K562 (cell line): ENCODE data around the gene OR9G4. TPM values are rescaled to one million over a fixed set of nuclear protein-coding genes. Genes with fewer than 3 reads are reported as not detected.

Source experiments
- ATAC-seq: fragments of 200-7000 bp; cut with Tn5 transposase; 3 replicates; pipeline ENCODE4 v1.9.1; 2020; ENCODE audit warnings: moderate library complexity
- BruUV-seq: library from RNA; stranded (reverse); fragments of 400-500 nt; replicated peaks from 2 replicates; lab custom pipeline; 2021; lab: Mats Ljungman, UMichigan
- CTCF ChIA-PET: fragments of 300-600 bp; formaldehyde crosslinking; extraction: SDS; loops from one replicate; lab custom pipeline; 2021; ENCODE audit warnings: low intra/inter-chr PET ratio; lab: Yijun Ruan, JAX
- POLR2A ChIA-PET: fragments of 300-600, 350-650 bp; sonication (Branson Sonifier 250); formaldehyde crosslinking; extraction: SDS; loops from one replicate; lab custom pipeline; 2021; ENCODE audit warnings: antibody characterized with exemption, inconsistent platforms; lab: Yijun Ruan, JAX
- DNase-seq, 4 experiments: peaks; one replicate each; pipeline versions ENCODE4 v3.0.0 to v3.0.0-alpha.2; 2011 to 2018; ENCODE audit warnings: low spot score in 3 of 4, mixed read lengths in 3 of 4; ENCODE audit errors: extremely low read depth in 1 of 4
- FAIRE-seq: peaks from 2 replicates; lab custom pipeline; 2011; peaks lifted over from hg19 to GRCh38; lab: Jason Lieb, UNC
- H2AFZ ChIP-seq: 2 replicates; pipeline ENCODE4 v1.6.0; 2011; ENCODE audit warnings: low read depth, low read length, control low read depth, inconsistent platforms
- H3K27ac ChIP-seq: fragments of 200-600 bp; 3 replicates; pipeline ENCODE4 v1.8.0; 2011; ENCODE audit warnings: low read depth, mild to moderate bottlenecking, control low read depth, inconsistent platforms, low read length, moderate library complexity, mixed read lengths; ENCODE audit errors: extremely low read depth
- H3K27me3 ChIP-seq, 2 experiments: fragments of 300-600 bp in 1 of 2; 2 replicates in 1 of 2; 3 replicates in 1 of 2; pipeline versions ENCODE4 v1.6.0 to v1.8.0; 2011; ENCODE audit warnings: inconsistent platforms in 2 of 2, low read length in 2 of 2, mild to moderate bottlenecking in 1 of 2, mixed read lengths in 1 of 2, moderate library complexity in 1 of 2; ENCODE audit not compliant: control insufficient read depth in 2 of 2, insufficient read depth in 2 of 2
- H3K36me3 ChIP-seq: fragments of 300-600 bp; 3 replicates; pipeline ENCODE4 v1.8.0; 2011; ENCODE audit warnings: mild to moderate bottlenecking, low read length, inconsistent platforms; ENCODE audit not compliant: control insufficient read depth, insufficient read depth
- H3K4me1 ChIP-seq, 2 experiments: fragments of 200-600 bp in 1 of 2; replicated peaks in 1 of 2; 2 replicates in 1 of 2; 3 replicates in 1 of 2; pipeline versions ENCODE4 v1.5.1 to v1.8.0; 2011; ENCODE audit warnings: inconsistent platforms in 2 of 2, low read length in 2 of 2, mild to moderate bottlenecking in 1 of 2, mixed read lengths in 1 of 2, moderate library complexity in 1 of 2; ENCODE audit not compliant: control insufficient read depth in 2 of 2, insufficient read depth in 2 of 2
- H3K4me2 ChIP-seq: 2 replicates; pipeline ENCODE4 v1.6.1; 2011; ENCODE audit warnings: low read length, control low read depth, inconsistent platforms, mixed read lengths; ENCODE audit not compliant: insufficient read depth
- H3K4me3 ChIP-seq: fragments of 200-600 bp; sonication (generic), shearing (Covaris generic); 2 replicates; pipeline ENCODE4 v1.5.1; 2016; ENCODE audit warnings: control low read depth, inconsistent platforms
- H3K79me2 ChIP-seq: fragments of 200-600 bp; 3 replicates; pipeline ENCODE4 v1.8.0; 2011; ENCODE audit warnings: low read length, inconsistent platforms; ENCODE audit not compliant: control insufficient read depth, insufficient read depth
- H3K9ac ChIP-seq, 2 experiments: 2 replicates each; pipeline versions ENCODE4 v1.6.0 to v1.6.1; 2011; ENCODE audit warnings: low read depth in 2 of 2, low read length in 2 of 2, control low read depth in 1 of 2, inconsistent platforms in 1 of 2, mild to moderate bottlenecking in 1 of 2, mixed read lengths in 1 of 2; ENCODE audit not compliant: insufficient read depth in 1 of 2
- H3K9me1 ChIP-seq: one replicate; pipeline ENCODE4 v1.6.0; 2011; ENCODE audit warnings: inconsistent platforms, mild to moderate bottlenecking, low read length, moderate library complexity; ENCODE audit not compliant: control insufficient read depth, insufficient read depth
- H3K9me3 ChIP-seq: replicated peaks from 2 replicates; pipeline ENCODE4 v1.5.1; 2011; ENCODE audit warnings: low read depth, low read length, inconsistent platforms; ENCODE audit not compliant: control insufficient read depth, insufficient read depth
- H4K20me1 ChIP-seq: replicated peaks from 2 replicates; pipeline ENCODE4 v1.6.1; 2011; ENCODE audit warnings: low read length, inconsistent platforms, mixed read lengths; ENCODE audit not compliant: control insufficient read depth, insufficient read depth
- ZNF551 ChIP-seq: fragments of 250-450 bp; sonication (Bioruptor Pico); IDR thresholded peaks from 2 replicates; pipeline ENCODE4 v1.5.0; 2021; ENCODE audit warnings: mild to moderate bottlenecking, moderate library complexity
- WGBS: fragments of 100-300 bp; shearing (Covaris generic); methylation state at CpG from one replicate; pipeline ENCODE4 v1.1.6; 2016; ENCODE audit warnings: low coverage, mixed read lengths; ENCODE audit not compliant: insufficient coverage; ENCODE audit errors: missing lambda C conversion rate; 5-methylcytosine and 5-hydroxymethylcytosine counted together
- in situ Hi-C: fragments of 300-500 bp; cut with MboI; formaldehyde crosslinking; loops from 4 replicates; pipeline ENCODE4 v1.15.0; 2018; ENCODE audit warnings: inconsistent platforms, mixed read lengths
- intact Hi-C: fragments of 100-400 bp; cut with micrococcal nuclease; formaldehyde crosslinking; loops from 2 replicates; pipeline ENCODE4 v1.14.2; 2022
- polyA plus RNA-seq, 8 experiments: library from polyadenylated mRNA; depleted of rRNA in 4 of 8; stranded (reverse) in 5 of 8; unstranded in 3 of 8; fragments of >200 nt; fragmentation: Nextera tagmentation in 2 of 8; fragmentation: Illumina TruSeq in 1 of 8; extraction: Ambion mirVana in 2 of 8; extraction: Trizol in 1 of 8; gene quantifications; 2 replicates each; pipeline versions ENCODE4 v1.2.1 to v1.2.3, GENCODE V29; 2011 to 2014; ENCODE audit warnings: inconsistent platforms in 1 of 8, missing spikeins in 1 of 8
- total RNA-seq, 7 experiments: library from RNA; depleted of rRNA in 6 of 7; stranded (reverse); fragments of >200 nt in 6 of 7; fragmentation: Illumina TruSeq in 2 of 7; extraction: Trizol in 2 of 7; gene quantifications; 2 replicates each; pipeline versions ENCODE4 v1.2.1 to v1.2.3, GENCODE V29; 2011 to 2021; ENCODE audit warnings: low replicate concordance in 1 of 7
- TF ChIP-seq, protein P1 (sequence below): fragments of 250-450 bp; sonication (Bioruptor Pico); IDR thresholded peaks from 2 replicates; pipeline ENCODE4 v1.4.0; 2020; ENCODE audit warnings: mild to moderate bottlenecking, moderate library complexity

The OR9G4 gene
- total and polyA plus RNA-seq, 9 of the 15 experiments (the other 6 are each of a cell fraction or from before 2014, with no cell fraction given): not detected

DNA sequence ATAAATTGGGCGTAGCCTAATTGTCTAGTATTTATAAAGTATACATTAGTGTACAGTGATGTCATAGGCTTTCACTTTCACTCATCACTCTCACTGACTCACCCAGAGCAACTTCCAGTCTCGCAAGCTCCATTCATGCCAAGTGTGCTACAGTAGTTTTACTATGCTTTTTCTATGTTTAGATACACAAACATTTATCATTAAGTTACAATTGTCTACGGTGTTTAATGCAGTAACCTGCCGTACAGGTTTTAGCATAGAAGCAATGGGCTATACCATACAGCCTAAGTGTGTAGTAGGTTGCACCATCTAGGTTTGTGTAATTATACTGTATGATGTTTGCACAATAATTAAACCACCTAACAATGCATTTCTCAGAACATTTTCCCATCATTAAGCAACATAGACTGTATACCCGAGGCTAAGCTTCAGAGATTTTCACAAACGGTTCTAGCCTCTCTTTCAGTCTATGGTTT lies 32.1 kb downstream of the OR9G4 start:
- H3K4me2 ChIP-seq: no peak overlapping the region
- no peak overlapping the region for H3K4me3 ChIP-seq
- H4K20me1 ChIP-seq: no peaks in the 10 kb centered on the region
- DNase-seq (no peak), ATAC-seq (no peak), FAIRE-seq (no peak)
- BruUV-seq: no TSS peak
- no peaks in the 10 kb centered on the region for H3K27me3 ChIP-seq
- WGBS: under 1% methylated on average over 6 of the region's 6 CpGs
- H3K9me3 ChIP-seq: no peaks in the 10 kb centered on the region
- H3K79me2 ChIP-seq: no peaks in the 10 kb centered on the region
- in situ Hi-C loops (no loop called here), intact Hi-C loops (no loop called here)
- H3K36me3 ChIP-seq: no peaks in the 10 kb centered on the region
- ChIA-PET CTCF (no interaction called here), POLR2A (no interaction called here)
- no peak overlapping the region for H2AFZ ChIP-seq
- H3K4me1 ChIP-seq: no peaks in the 10 kb centered on the region
- no peak overlapping the region for H3K27ac ChIP-seq
- TF ChIP-seq, protein P1, sequence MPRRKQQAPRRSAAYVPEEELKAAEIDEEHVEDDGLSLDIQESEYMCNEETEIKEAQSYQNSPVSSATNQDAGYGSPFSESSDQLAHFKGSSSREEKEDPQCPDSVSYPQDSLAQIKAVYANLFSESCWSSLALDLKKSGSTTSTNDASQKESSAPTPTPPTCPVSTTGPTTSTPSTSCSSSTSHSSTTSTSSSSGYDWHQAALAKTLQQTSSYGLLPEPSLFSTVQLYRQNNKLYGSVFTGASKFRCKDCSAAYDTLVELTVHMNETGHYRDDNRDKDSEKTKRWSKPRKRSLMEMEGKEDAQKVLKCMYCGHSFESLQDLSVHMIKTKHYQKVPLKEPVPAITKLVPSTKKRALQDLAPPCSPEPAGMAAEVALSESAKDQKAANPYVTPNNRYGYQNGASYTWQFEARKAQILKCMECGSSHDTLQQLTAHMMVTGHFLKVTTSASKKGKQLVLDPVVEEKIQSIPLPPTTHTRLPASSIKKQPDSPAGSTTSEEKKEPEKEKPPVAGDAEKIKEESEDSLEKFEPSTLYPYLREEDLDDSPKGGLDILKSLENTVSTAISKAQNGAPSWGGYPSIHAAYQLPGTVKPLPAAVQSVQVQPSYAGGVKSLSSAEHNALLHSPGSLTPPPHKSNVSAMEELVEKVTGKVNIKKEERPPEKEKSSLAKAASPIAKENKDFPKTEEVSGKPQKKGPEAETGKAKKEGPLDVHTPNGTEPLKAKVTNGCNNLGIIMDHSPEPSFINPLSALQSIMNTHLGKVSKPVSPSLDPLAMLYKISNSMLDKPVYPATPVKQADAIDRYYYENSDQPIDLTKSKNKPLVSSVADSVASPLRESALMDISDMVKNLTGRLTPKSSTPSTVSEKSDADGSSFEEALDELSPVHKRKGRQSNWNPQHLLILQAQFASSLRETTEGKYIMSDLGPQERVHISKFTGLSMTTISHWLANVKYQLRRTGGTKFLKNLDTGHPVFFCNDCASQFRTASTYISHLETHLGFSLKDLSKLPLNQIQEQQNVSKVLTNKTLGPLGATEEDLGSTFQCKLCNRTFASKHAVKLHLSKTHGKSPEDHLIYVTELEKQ (CRISPR knock-in tag): no peak
- no peak for TF ChIP-seq ZNF551 (CRISPR knock-in tag)
- no peak overlapping the region for H3K9ac ChIP-seq
- no peaks in the 10 kb centered on the region for H3K9me1 ChIP-seq
